ENCODE results near the gene TMEM256. TPM values are rescaled to one million over a fixed set of nuclear protein-coding genes. Genes with fewer than 3 reads are reported as not detected.

TMEM256 gene
- total RNA-seq, 1 experiment from 2014 or later = 55.4 TPM

DNA sequence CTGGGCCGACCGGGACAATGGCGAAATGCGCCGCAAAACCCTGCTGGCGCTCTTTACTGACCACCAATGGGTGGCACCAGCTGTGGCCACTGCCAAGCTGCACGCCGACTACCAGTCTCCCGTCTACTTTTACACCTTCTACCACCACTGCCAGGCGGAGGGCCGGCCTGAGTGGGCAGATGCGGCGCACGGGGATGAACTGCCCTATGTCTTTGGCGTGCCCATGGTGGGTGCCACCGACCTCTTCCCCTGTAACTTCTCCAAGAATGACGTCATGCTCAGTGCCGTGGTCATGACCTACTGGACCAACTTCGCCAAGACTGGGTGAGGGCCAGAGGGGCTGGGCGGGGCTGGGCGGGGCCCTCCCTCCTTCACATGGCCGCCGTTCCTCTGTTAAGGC lies 11.9 kb upstream of the TMEM256 start:
- Histone ChIP-seq H4K20me1 (ENCODE audit: insufficient read depth) (no peaks in the 10 kb centered on the region), H3K4me2 (no peak overlapping the region), H3K27me3 (ENCODE audit: insufficient read depth, low read depth) (no peaks in the 10 kb centered on the region), H3K36me3 (ENCODE audit: low read depth) (no peaks in the 10 kb centered on the region), H3F3A (ENCODE audit: insufficient read depth, low read depth) (no peaks in the 10 kb centered on the region; the same call in 1 of the 2 replicates), H3K9me2 (ENCODE audit: insufficient read depth) (no peaks in the 10 kb centered on the region), H3K4me1 (replicated peaks; ENCODE audit: insufficient read depth) (no peaks in the 10 kb centered on the region), H3K9me3 (ENCODE audit: insufficient read depth, low read depth) (no peaks in the 10 kb centered on the region), H3K79me2 (ENCODE audit: low read depth) (no peaks in the 10 kb centered on the region), H3K27ac (no peak overlapping the region), H3K4me3 (no peak overlapping the region), H2AFZ (no peak overlapping the region)
- ChIA-PET CTCF (no interaction called here), POLR2A (ENCODE audit: unreplicated experiment) (no interaction called here)
- BruUV-seq (replicated peaks) = no TSS peak
- DNase-seq = no peak
- intact Hi-C loops (cut with micrococcal nuclease; ENCODE audit: unreplicated experiment) = no loop called here
- no peak for TF ChIP-seq CTCF (conservative IDR thresholded peaks at IDR 0.05)
- no peak for TF ChIP-seq EZH2 (IDR thresholded peaks at IDR 0.05; ENCODE audit: low read depth)

DNA sequence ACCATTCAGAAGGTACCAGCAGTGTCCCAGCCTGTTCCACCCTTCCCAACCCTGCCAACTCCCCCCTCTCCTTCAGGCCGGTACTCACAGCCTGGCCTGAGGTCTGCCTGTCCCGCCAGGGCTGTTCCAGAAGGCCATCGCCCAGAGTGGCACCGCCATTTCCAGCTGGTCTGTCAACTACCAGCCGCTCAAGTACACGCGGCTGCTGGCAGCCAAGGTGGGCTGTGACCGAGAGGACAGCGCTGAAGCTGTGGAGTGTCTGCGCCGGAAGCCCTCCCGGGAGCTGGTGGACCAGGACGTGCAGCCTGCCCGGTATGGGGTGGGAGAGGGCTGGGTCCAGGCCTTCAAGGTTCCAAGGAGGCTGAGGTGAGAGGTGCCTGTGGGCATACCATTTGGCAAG lies 10.9 kb upstream of the TMEM256 start:
- CTCF ChIA-PET = no interaction called here
- no TSS peak for BruUV-seq (replicated peaks)

DNA sequence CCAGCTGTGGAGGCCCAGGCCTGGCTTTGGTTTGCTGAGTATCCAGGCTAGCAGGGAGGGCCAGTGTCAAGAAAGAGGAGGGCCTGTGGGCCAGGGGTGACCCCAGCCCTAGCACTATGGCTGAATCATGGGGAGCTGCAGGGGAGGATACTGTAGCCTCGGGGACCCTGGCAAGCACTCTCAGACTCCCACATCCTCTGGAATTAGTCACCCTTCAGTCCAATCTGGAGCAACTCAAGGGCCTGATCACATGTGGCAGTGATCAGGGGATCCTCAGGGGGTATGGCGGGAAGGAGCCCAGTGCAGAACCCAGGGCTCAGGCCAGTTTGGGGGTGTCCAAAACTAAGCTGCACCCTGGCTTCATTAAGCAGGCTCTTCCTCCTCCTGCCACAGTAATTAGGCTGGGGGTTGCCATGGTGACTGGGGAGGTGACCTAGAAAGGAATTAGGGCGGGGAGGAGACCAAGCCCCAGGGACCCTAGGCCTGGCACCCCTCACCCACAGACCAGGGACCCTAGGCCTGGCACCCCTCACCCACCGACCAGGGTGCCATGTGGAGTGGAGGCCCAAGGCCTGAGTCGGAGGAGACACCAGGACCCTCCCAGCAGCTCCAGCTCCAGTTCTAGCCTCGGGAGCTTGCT lies 9.6 kb upstream of the TMEM256 start:
- DNase-seq = no peak
- Histone ChIP-seq H3K9me2 (ENCODE audit: insufficient read depth) (no peaks in the 10 kb centered on the region), H3K4me2 (no peak overlapping the region), H3F3A (ENCODE audit: insufficient read depth, low read depth) (no peaks in the 10 kb centered on the region; the same call in 1 of the 2 replicates), H2AFZ (no peak overlapping the region), H3K36me3 (ENCODE audit: low read depth) (no peaks in the 10 kb centered on the region), H3K9me3 (ENCODE audit: insufficient read depth, low read depth) (no peaks in the 10 kb centered on the region), H3K27ac (no peak overlapping the region), H3K79me2 (ENCODE audit: low read depth) (no peaks in the 10 kb centered on the region), H4K20me1 (ENCODE audit: insufficient read depth) (no peaks in the 10 kb centered on the region), H3K4me1 (replicated peaks; ENCODE audit: insufficient read depth) (no peaks in the 10 kb centered on the region), H3K4me3 (no peak overlapping the region), H3K27me3 (ENCODE audit: insufficient read depth, low read depth) (no peaks in the 10 kb centered on the region)
- POLR2A ChIA-PET (ENCODE audit: unreplicated experiment) = no interaction called here
- CTCF ChIA-PET = no interaction called here
- BruUV-seq (replicated peaks) = no TSS peak
- intact Hi-C loops (cut with micrococcal nuclease; ENCODE audit: unreplicated experiment) = no loop called here
- no peak for TF ChIP-seq EZH2 (IDR thresholded peaks at IDR 0.05; ENCODE audit: low read depth)
- no peak for TF ChIP-seq CTCF (conservative IDR thresholded peaks at IDR 0.05)

More for the DNA sequence above, 10.9 kb upstream of the TMEM256 start:
- TF ChIP-seq EZH2 (IDR thresholded peaks at IDR 0.05; ENCODE audit: low read depth) (no peak), CTCF (conservative IDR thresholded peaks at IDR 0.05) (no peak)
- Histone ChIP-seq H3K4me1 (replicated peaks; ENCODE audit: insufficient read depth) (no peaks in the 10 kb centered on the region), H2AFZ (no peak overlapping the region), H3K4me2 (no peak overlapping the region), H3K9me2 (ENCODE audit: insufficient read depth) (no peaks in the 10 kb centered on the region), H3K79me2 (ENCODE audit: low read depth) (no peaks in the 10 kb centered on the region), H3K27me3 (ENCODE audit: insufficient read depth, low read depth) (no peaks in the 10 kb centered on the region), H3K9me3 (ENCODE audit: insufficient read depth, low read depth) (no peaks in the 10 kb centered on the region), H3K36me3 (ENCODE audit: low read depth) (no peaks in the 10 kb centered on the region), H3K4me3 (no peak overlapping the region), H3F3A (ENCODE audit: insufficient read depth, low read depth) (no peaks in the 10 kb centered on the region; the same call in 1 of the 2 replicates), H4K20me1 (ENCODE audit: insufficient read depth) (no peaks in the 10 kb centered on the region), H3K27ac (no peak overlapping the region)
- intact Hi-C loops (cut with micrococcal nuclease; ENCODE audit: unreplicated experiment) = no loop called here
- POLR2A ChIA-PET (ENCODE audit: unreplicated experiment) = no interaction called here
- DNase-seq = no peak
